K562 (cell line): ENCODE results near the gene DEGS2. TPM values are rescaled to one million over a fixed set of nuclear protein-coding genes. Genes with fewer than 3 reads are reported as not detected.

ENCODE experiments used
- ATAC-seq: fragments of 200-7000 bp; cut with Tn5 transposase; 3 replicates; pipeline ENCODE4 v1.9.1; 2020; ENCODE audit warnings: moderate library complexity
- BruUV-seq: library from RNA; stranded (reverse); fragments of 400-500 nt; replicated peaks from 2 replicates; lab custom pipeline; 2021; lab: Mats Ljungman, UMichigan
- CTCF ChIA-PET: fragments of 300-600 bp; formaldehyde crosslinking; extraction: SDS; loops from one replicate; lab custom pipeline; 2021; ENCODE audit warnings: low intra/inter-chr PET ratio; lab: Yijun Ruan, JAX
- POLR2A ChIA-PET: fragments of 300-600, 350-650 bp; sonication (Branson Sonifier 250); formaldehyde crosslinking; extraction: SDS; loops from one replicate; lab custom pipeline; 2021; ENCODE audit warnings: antibody characterized with exemption, inconsistent platforms; lab: Yijun Ruan, JAX
- DNase-seq, 4 experiments: peaks; one replicate each; pipeline versions ENCODE4 v3.0.0 to v3.0.0-alpha.2; 2011 to 2018; ENCODE audit warnings: low spot score in 3 of 4, mixed read lengths in 3 of 4; ENCODE audit errors: extremely low read depth in 1 of 4
- FAIRE-seq: peaks from 2 replicates; lab custom pipeline; 2011; peaks lifted over from hg19 to GRCh38; lab: Jason Lieb, UNC
- H2AFZ ChIP-seq: 2 replicates; pipeline ENCODE4 v1.6.0; 2011; ENCODE audit warnings: low read depth, low read length, control low read depth, inconsistent platforms
- H3K27ac ChIP-seq: fragments of 200-600 bp; 3 replicates; pipeline ENCODE4 v1.8.0; 2011; ENCODE audit warnings: low read depth, mild to moderate bottlenecking, control low read depth, inconsistent platforms, low read length, moderate library complexity, mixed read lengths; ENCODE audit errors: extremely low read depth
- H3K27me3 ChIP-seq, 2 experiments: fragments of 300-600 bp in 1 of 2; 2 replicates in 1 of 2; 3 replicates in 1 of 2; pipeline versions ENCODE4 v1.6.0 to v1.8.0; 2011; ENCODE audit warnings: inconsistent platforms in 2 of 2, low read length in 2 of 2, mild to moderate bottlenecking in 1 of 2, mixed read lengths in 1 of 2, moderate library complexity in 1 of 2; ENCODE audit not compliant: control insufficient read depth in 2 of 2, insufficient read depth in 2 of 2
- H3K36me3 ChIP-seq: fragments of 300-600 bp; 3 replicates; pipeline ENCODE4 v1.8.0; 2011; ENCODE audit warnings: mild to moderate bottlenecking, low read length, inconsistent platforms; ENCODE audit not compliant: control insufficient read depth, insufficient read depth
- H3K4me1 ChIP-seq, 2 experiments: fragments of 200-600 bp in 1 of 2; replicated peaks in 1 of 2; 2 replicates in 1 of 2; 3 replicates in 1 of 2; pipeline versions ENCODE4 v1.5.1 to v1.8.0; 2011; ENCODE audit warnings: inconsistent platforms in 2 of 2, low read length in 2 of 2, mild to moderate bottlenecking in 1 of 2, mixed read lengths in 1 of 2, moderate library complexity in 1 of 2; ENCODE audit not compliant: control insufficient read depth in 2 of 2, insufficient read depth in 2 of 2
- H3K4me2 ChIP-seq: 2 replicates; pipeline ENCODE4 v1.6.1; 2011; ENCODE audit warnings: low read length, control low read depth, inconsistent platforms, mixed read lengths; ENCODE audit not compliant: insufficient read depth
- H3K4me3 ChIP-seq: fragments of 200-600 bp; sonication (generic), shearing (Covaris generic); 2 replicates; pipeline ENCODE4 v1.5.1; 2016; ENCODE audit warnings: control low read depth, inconsistent platforms
- H3K79me2 ChIP-seq: fragments of 200-600 bp; 3 replicates; pipeline ENCODE4 v1.8.0; 2011; ENCODE audit warnings: low read length, inconsistent platforms; ENCODE audit not compliant: control insufficient read depth, insufficient read depth
- H3K9ac ChIP-seq, 2 experiments: 2 replicates each; pipeline versions ENCODE4 v1.6.0 to v1.6.1; 2011; ENCODE audit warnings: low read depth in 2 of 2, low read length in 2 of 2, control low read depth in 1 of 2, inconsistent platforms in 1 of 2, mild to moderate bottlenecking in 1 of 2, mixed read lengths in 1 of 2; ENCODE audit not compliant: insufficient read depth in 1 of 2
- H3K9me1 ChIP-seq: one replicate; pipeline ENCODE4 v1.6.0; 2011; ENCODE audit warnings: inconsistent platforms, mild to moderate bottlenecking, low read length, moderate library complexity; ENCODE audit not compliant: control insufficient read depth, insufficient read depth
- H3K9me3 ChIP-seq: replicated peaks from 2 replicates; pipeline ENCODE4 v1.5.1; 2011; ENCODE audit warnings: low read depth, low read length, inconsistent platforms; ENCODE audit not compliant: control insufficient read depth, insufficient read depth
- H4K20me1 ChIP-seq: replicated peaks from 2 replicates; pipeline ENCODE4 v1.6.1; 2011; ENCODE audit warnings: low read length, inconsistent platforms, mixed read lengths; ENCODE audit not compliant: control insufficient read depth, insufficient read depth
- MGA ChIP-seq: fragments of 450-650 bp; IDR thresholded peaks from 2 replicates; pipeline ENCODE4 v1.6.1; 2016; ENCODE audit warnings: mild to moderate bottlenecking, moderate library complexity
- NBN ChIP-seq: fragments of 450-650 bp; IDR thresholded peaks from 2 replicates; pipeline ENCODE4 v1.6.1; 2016; ENCODE audit warnings: low read depth, mild to moderate bottlenecking
- POLR3G ChIP-seq: IDR thresholded peaks from 2 replicates; pipeline ENCODE4 v1.6.1; 2011; ENCODE audit not compliant: insufficient read length, insufficient replicate concordance; ENCODE audit errors: extremely low read depth
- THAP12 ChIP-seq: fragments of 250-450 bp; sonication (Bioruptor Pico); IDR thresholded peaks from 2 replicates; pipeline ENCODE4 v1.9.0; 2021; ENCODE audit warnings: mild to moderate bottlenecking, inconsistent platforms
- WGBS: fragments of 100-300 bp; shearing (Covaris generic); methylation state at CpG from one replicate; pipeline ENCODE4 v1.1.6; 2016; ENCODE audit warnings: low coverage, mixed read lengths; ENCODE audit not compliant: insufficient coverage; ENCODE audit errors: missing lambda C conversion rate; 5-methylcytosine and 5-hydroxymethylcytosine counted together
- in situ Hi-C: fragments of 300-500 bp; cut with MboI; formaldehyde crosslinking; loops from 4 replicates; pipeline ENCODE4 v1.15.0; 2018; ENCODE audit warnings: inconsistent platforms, mixed read lengths
- intact Hi-C: fragments of 100-400 bp; cut with micrococcal nuclease; formaldehyde crosslinking; loops from 2 replicates; pipeline ENCODE4 v1.14.2; 2022
- polyA plus RNA-seq, 8 experiments: library from polyadenylated mRNA; depleted of rRNA in 4 of 8; stranded (reverse) in 5 of 8; unstranded in 3 of 8; fragments of >200 nt; fragmentation: Nextera tagmentation in 2 of 8; fragmentation: Illumina TruSeq in 1 of 8; extraction: Ambion mirVana in 2 of 8; extraction: Trizol in 1 of 8; gene quantifications; 2 replicates each; pipeline versions ENCODE4 v1.2.1 to v1.2.3, GENCODE V29; 2011 to 2014; ENCODE audit warnings: inconsistent platforms in 1 of 8, missing spikeins in 1 of 8
- total RNA-seq, 7 experiments: library from RNA; depleted of rRNA in 6 of 7; stranded (reverse); fragments of >200 nt in 6 of 7; fragmentation: Illumina TruSeq in 2 of 7; extraction: Trizol in 2 of 7; gene quantifications; 2 replicates each; pipeline versions ENCODE4 v1.2.1 to v1.2.3, GENCODE V29; 2011 to 2021; ENCODE audit warnings: low replicate concordance in 1 of 7

DEGS2 gene
- total and polyA plus RNA-seq, 9 of the 15 experiments (the other 6 are each of a cell fraction or from before 2014, with no cell fraction given) = 0.22 to 2.9 (median 0.70) TPM

- ChIA-PET POLR2A (interaction anchor here (1.2 kb wide), 1 partner anchor 9 kb away, joined by 3 read pairs; no protein-coding TSS in a partner anchor), CTCF (no interaction called here)
- H3K27ac ChIP-seq = no peak overlapping the region
- no peak for DNase-seq
- H3K4me2 ChIP-seq = no peak overlapping the region
- ATAC-seq = no peak
- H3K79me2 ChIP-seq = no peaks in the 10 kb centered on the region
- no peaks in the 10 kb centered on the region for H3K36me3 ChIP-seq
- TF ChIP-seq MGA = no peak
- no peak for TF ChIP-seq THAP12 (CRISPR knock-in tag)
- TF ChIP-seq NBN = no peak
- no peak for TF ChIP-seq POLR3G
- no peaks in the 10 kb centered on the region; the same call in 1 of the 2 replicates for H3K9me3 ChIP-seq
- FAIRE-seq = no peak
- no peak overlapping the region for H3K9ac ChIP-seq
- 45% methylated on average over 3 of the region's 4 CpGs for WGBS
- H2AFZ ChIP-seq = 0 out of 2 replicates have a peak overlapping the region, but pooled peaks have one; percentile 24
- intact Hi-C loops = no loop called here
- no peaks in the 10 kb centered on the region for H3K9me1 ChIP-seq
- in situ Hi-C loops = no loop called here
- no peaks in the 10 kb centered on the region for H3K27me3 ChIP-seq
- no peak overlapping the region for H3K4me3 ChIP-seq
- H4K20me1 ChIP-seq = no peaks in the 10 kb centered on the region
- peaks cover 0 to 4% of the 10 kb centered on the region in 2 experiments; a peak in 1 of 5 replicates for H3K4me1 ChIP-seq
- no TSS peak for BruUV-seq
Measured at GRCh38 chr14:100203962-100204834, 44.8 kb upstream of the DEGS2 start.
